Activated CD4-positive, alpha-beta T cell treated with anti-CD3 and anti-CD28 coated beads, Interleukin-2, amount 50 U/mL, for 4 hours (primary cell): Measurements from ENCODE around the gene GRIFIN.
A peak's percentile ranks its signal among the peaks of the same experiment; 100 is the strongest.

ENCODE experiments used
- DNase-seq, 2 experiments: peaks; one replicate each; pipeline ENCODE4 v3.0.0-alpha.2; 2020

GRIFIN gene

GRCh38 chr7:2512179-2512661 lies 36.0 kb upstream of the GRIFIN start:
- DNase-seq, result no peak

DNA sequence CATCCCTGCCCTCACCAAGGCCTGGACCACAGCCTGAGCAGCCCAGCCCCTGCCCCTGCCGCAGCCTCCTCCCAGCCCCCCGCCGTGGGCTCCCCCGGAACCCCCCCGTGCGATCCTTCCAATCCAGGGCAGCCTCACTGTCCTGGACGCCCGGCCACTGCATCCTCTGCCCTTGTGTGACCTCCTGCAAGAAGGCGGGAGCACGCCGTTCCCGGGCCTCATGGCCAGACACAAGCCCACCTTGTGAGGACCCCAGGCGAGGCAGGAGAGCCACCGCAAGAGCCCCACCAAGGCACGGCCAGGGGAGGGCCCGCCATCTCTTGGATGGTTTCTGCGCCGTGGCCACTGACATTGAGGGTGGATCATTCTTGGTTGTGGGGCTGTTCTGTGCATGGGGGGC lies 35.6 kb upstream of the GRIFIN start:
- DNase-seq, result no peak

GRCh38 chr7:2510909-2511768 lies 34.9 kb upstream of the GRIFIN start:
- DNase-seq, result peak in 1 of 2 experiments; percentile 42

DNA sequence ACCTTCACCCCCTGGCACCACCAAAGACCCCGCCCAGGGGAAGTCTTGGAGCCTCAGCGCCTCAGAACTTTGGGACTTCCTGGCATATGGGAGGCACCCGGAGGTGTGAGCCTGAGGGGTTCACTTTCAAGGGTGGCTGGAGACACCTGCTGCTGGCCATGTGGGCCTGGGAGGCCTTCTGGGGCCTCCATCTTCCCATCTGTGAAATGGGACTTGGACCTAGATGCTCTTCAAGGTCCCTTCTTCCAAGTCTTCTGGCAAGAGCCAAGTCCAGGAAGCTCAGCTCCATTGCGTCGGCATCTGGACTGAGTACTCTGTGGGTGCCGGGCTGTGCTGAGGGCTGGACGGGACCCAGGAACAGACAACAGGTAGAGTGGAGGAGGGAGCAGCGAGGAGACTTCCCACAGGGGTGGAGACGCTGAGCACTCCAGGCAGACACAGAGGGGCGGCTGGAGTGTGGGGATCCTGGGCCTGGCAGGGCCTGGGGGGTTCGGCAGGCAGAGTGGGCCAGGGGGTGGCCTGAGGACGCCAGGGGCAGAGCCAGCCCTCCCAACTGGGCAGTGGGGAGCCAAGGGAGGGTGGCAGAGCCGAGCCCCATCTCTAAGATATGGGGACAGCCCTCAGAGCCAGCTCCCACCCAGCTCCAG lies 34.1 kb upstream of the GRIFIN start:
- DNase-seq, result no peak

DNA sequence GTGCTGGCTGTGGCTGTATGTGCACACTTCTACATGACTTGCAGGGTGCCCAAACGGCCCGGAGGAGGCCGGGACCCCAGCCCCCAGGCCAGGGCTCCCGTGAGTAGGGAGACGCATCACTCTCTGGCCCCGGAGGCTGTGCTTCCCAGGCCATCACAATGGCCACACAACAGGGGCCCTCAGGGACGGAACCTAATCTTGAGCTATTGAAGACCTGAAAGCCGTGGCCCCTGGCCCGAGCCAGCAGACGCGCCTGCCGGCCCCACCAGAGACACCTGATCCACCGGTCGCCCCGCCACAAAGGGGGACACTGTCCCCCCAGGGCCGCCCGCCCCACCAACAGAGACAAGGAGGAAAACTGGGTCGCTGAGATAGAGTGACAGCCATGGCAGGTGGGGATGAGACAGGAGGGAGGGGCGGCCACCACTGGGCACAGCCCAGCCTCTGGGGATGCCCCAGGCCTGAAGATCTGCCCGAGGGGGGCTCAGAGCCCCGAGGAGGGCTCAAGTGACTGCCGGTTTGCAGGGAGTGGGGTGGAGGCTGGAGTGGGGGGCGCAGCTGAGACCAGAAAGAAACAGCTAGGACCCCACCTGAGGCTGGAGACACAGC lies 33.2 kb upstream of the GRIFIN start:
- no peak for DNase-seq

GRCh38 chr7:2508327-2509215 lies 32.4 kb upstream of the GRIFIN start:
- peak; percentile 61 to 64 for DNase-seq

DNA sequence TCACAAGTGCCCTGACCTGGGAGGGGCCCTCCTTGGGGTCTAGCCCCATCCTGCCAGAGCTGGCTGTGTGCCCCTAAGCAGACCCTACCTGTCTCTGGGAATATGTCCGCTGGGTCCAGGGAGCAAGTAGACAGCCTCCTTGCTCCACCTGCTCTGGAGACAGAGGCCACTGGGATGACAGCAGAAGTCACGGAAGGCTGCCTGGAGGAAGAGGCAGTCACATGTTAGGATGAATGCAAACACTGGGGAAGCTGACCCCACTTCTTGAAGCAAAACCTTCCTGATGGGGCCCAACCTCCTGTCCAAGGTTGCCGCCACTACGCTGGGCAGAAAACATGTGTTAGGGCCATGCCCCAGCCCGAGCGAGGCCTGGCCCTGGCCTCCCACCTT lies 31.7 kb upstream of the GRIFIN start:
- DNase-seq, result no peak

DNA sequence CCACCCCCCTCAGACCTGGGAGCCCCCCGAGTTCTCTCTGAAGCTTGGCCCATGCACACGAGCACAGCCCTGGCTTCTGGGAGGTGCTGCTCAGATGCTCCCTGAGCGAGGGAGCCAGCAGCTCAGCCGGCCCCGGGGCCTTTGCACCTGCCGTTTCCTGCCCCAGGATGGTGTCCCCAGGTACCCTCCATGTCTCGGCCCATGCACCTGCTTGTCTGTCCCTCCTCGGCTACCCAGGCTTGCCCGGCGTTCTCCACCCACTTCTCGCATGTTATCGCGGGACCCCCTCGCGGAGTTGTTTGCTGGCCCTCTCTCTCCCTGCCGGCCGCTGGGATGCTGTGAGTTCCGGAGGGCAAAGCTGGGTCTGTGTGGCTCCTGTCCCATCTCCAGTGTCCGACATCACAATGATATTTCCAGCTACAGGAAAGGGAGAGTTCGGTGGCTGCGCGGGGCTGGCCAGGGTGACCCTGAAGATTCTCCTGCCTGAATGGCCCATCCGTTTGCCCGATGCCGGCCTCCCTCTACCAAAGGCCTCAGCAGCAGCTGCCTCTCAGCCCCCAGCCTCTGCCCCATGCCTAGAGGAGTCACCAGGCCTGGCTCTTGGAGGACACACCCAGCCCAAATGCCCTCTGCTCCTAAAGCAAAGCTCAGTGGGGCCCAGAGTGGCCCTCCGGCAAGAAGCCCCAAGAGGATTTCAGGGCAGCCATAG lies 31.2 kb upstream of the GRIFIN start:
- DNase-seq, result no peak

DNA sequence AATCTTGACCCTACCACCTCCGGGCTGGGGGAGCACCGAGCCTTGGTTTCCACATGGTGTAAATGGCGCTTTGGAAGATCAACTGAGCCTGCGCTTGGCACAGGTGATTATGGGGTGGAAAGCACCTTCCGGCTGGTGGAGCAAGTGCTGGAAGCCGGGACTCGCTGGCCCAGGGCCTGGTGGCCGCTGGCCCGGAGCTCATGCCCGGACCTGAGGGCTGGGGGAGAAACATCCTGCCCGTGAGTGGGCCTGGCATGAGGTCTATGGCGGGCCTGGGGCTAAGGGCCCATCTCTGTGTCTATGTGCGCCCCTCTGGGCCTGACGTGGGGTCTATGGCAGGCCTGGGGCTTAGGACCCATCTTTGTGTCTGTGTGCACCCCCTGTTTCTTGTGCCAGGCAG lies 29.2 kb upstream of the GRIFIN start:
- no peak for DNase-seq

DNA sequence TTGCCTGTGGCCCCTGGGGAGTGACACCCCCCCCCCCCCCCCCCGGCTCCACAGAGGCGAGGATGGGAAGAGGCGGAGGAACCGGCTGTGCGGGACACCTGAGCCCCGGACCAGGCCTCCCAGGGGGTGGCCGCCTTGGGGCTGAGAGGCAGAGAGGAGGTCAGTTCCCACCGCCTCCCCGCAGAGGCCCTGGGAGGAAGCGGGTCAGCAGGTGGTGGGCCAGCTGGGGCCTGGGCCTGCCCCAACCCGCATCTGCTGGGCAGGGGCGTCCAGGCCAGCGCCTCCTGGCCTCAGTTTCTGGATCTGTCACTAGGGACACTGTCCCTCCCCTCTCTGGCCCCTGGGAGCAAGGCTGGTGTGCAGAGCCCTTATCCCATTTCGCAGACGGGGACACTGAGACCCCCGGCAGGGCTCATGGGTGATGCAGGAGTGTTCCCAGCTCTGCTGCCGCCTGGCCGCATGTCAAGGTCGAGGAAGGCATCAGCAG lies 28.7 kb upstream of the GRIFIN start:
- no peak for DNase-seq

GRCh38 chr7:2504128-2504888 lies 28.1 kb upstream of the GRIFIN start:
- DNase-seq, result no peak

DNA sequence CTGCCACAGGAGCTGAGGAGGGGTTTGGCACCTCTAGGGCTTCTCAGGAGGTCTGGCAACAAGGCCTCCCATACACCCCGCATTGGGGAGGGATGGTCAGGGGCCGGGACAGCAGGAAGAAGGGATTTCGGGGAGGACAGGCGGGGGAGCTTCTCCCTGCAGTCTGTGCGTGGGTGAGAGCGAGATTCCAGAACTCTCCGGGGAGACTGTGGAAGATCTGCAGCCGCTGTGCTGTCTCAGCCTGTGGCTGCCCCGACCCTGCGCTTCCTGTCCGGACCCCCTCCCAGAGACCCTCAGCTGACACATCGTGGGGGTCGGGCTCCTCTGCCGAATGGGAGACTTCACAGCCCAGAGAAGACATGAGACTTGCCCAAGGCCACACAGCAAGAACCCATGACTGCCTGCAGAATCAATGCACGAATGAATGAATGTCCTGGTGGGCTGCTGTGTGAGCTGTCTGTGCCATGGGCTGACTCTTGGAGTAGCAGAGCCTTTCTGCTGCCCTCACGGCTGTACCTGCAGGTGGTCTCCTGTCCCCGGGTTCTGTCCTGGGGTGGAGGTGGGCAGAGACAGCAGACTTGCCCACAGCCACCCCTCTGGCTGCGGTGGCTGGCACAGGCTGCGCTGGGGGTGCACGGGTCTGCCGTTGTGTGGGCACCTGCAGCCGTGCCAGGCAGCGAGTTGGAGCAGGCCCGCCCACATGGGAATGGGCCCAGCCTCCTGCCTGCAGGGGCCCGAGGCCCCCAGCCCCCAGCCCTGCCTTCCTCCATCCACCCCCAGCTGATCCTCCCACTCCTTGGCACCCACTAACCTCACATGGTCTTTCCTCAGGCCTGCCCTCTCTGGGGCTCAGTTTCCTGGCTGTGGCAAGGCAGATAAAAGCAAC lies 27.1 kb upstream of the GRIFIN start:
- no peak for DNase-seq

- no peak for DNase-seq
Measured at GRCh38 chr7:2502647-2502966, 26.4 kb upstream of the GRIFIN start.

- DNase-seq, result no peak
Measured at GRCh38 chr7:2501947-2502646, 25.9 kb upstream of the GRIFIN start.

- no peak for DNase-seq
Measured at GRCh38 chr7:2500701-2501100, 24.5 kb upstream of the GRIFIN start.

- no peak for DNase-seq
Measured at GRCh38 chr7:2499719-2500430, 23.7 kb upstream of the GRIFIN start.

DNA sequence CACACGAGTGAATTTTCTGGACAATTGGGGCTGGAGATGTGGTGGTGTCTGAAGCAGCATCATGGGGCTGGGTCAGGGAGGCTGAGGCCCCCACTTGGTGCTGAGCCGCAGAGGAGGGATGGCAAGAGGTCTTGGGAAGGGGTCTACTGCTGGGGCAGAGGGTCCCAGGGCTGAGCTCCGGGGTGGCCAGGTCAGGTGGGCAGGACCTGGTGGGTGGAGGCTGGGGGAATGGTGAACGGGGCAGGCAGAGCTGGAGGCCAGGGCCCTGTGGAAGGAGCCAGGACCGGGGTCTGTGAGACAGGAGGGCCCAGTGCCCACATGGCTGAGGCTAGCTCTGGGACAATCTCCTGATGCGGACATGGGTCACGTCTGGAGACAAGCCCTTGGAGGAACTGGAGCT lies 23.0 kb upstream of the GRIFIN start:
- no peak for DNase-seq

DNA sequence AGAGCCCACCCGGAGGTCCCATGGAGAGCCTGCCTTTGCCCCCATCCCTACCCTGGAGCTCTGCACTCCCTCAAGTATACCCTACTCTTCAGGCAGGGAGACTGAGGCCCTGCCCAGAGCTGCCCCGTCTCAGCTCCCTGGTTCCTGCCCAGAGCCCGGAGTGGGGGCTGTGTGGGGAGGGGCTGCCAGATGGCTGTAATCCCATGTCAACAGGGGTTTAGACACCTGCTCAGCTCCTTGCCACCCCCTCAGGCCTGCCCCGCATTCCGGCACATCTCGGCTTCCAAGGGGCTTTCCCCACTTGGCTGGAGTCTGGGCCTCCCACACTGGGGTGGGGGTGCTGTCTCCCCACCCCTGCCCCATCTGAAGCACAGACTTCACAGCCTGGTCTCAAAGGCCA lies 22.5 kb upstream of the GRIFIN start:
- no peak for DNase-seq
